GM18517 (cell line): Measurements from ENCODE around the gene IL17C.

ENCODE experiments used
- ATAC-seq: cut with Tn5 transposase; IDR thresholded peaks from one replicate; pipeline ENCODE4 v1.9.1; 2021; ENCODE audit warnings: mild to moderate bottlenecking, moderate library complexity; ENCODE audit not compliant: unreplicated experiment

IL17C gene

GRCh38 chr16:88680554-88681083, 42.2 kb downstream of the IL17C start:
- no peak for ATAC-seq

DNA sequence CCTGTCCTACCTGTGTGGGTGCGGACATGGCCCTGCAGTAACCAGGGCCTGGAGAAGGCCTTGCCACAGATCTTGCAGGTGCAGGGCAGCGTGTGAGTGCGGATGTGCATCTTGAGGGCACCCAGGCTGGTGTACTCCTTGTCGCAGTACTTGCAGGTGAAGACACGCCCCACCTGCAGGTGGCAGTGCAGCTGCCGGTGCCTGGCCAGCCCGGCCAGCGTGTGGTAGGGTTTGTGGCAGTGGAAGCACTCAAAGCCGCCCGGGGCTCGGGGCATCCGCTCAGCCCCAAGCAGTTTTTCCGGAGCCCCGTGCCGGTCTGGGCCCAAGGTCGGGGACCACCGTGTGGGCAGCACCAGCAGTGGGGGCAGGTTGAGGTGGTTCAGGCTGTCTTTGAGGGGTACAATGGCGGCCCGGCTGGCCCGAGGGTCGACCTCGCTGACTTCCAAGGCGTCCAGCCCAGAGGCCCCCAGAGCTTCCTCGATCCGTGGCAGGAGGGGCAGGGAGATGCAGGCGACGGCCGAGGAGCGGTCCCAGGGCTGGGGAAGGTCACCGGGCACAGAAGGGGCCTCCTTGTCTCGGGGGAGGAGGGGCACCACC, 42.8 kb downstream of the IL17C start:
- no peak for ATAC-seq

- ATAC-seq, result peak; percentile 73
Measured at GRCh38 chr16:88681709-88682451, 43.5 kb downstream of the IL17C start.

- no peak for ATAC-seq
Measured at GRCh38 chr16:88684569-88685155, 46.3 kb downstream of the IL17C start.

- ATAC-seq, result no peak
Measured at GRCh38 chr16:88685156-88686061, 47.0 kb downstream of the IL17C start.

- ATAC-seq, result no peak
Measured at GRCh38 chr16:88686062-88686438, 47.7 kb downstream of the IL17C start.

DNA sequence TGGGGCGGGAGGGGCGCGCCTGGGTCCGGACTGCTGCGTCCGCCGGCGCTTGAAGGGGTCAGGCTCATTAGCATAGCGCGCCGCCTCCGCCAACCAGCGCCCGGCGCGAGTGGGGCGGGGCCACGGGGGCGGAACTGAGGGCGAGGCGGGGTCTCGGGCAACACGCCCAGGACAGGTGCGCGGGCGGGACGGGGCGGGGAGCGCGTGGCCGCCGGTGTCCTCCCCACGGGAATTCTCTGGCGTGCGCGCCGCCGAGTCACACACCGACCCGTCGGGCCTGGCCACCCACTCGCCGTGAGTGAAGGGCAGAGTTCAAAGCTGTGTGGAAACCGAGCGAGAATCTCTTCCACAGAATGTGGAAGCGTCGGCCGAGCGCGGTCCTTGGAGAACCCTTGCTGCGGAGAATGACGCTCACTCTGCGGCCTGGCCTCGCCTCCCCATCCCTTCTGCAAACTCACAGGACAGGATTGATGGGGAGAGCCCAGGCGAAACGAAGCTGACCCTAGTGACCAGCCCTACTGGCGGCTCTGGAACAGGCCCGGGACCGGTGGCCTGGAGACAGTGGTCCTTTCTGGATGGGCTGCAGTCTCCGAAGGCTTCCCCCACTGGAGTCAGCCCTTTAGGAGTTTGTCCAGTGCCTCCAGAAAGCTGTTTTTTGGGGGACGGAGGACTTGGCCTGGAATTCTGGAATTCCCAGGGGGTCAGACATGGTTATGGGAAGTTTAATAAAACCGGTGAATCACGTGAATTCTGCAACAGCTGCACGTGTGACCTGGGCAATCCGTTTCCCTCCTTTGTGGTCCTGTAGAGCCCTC, 48.3 kb downstream of the IL17C start, which contains the start of gene SNAI3:
TSS of gene SNAI3 (minus strand) at position 69 of the 815 bp plus-strand sequence. CDS start 101 bp downstream, outside the sequence.
- peak; percentile 64 for ATAC-seq

DNA sequence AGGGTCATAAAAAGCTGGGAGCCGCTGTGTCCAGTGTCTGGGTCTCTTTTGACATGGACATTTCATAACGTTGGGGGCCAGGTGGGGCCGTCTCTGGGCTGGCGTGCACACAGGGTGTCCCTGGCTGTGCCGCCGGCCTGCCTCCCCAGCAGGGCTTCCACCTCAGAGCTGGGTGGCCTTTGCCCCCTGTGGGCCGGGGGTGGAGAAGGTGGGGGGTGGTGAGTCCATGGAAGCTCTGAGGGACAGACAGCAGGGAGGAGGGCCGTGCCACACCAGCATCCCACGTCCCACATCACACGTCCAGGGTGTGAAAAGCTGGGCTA, 48.8 kb downstream of the IL17C start:
- no peak for ATAC-seq

DNA sequence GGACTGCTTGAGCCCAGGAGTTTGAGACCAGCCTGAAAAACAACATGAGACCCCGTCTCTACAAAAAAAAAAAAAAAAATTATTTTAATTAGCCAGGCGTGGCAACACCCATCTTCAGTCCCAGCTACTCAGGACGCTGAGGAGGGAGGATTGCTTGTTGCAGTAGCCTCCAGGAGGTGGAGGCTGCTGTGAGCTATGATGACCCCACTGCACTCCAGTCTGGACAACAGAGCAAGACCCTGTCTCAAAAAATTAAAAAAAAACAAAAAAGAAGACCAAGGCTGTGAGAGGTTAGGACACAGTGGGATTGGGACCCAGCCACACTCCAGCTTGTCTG, 49.3 kb downstream of the IL17C start:
- no peak for ATAC-seq

DNA sequence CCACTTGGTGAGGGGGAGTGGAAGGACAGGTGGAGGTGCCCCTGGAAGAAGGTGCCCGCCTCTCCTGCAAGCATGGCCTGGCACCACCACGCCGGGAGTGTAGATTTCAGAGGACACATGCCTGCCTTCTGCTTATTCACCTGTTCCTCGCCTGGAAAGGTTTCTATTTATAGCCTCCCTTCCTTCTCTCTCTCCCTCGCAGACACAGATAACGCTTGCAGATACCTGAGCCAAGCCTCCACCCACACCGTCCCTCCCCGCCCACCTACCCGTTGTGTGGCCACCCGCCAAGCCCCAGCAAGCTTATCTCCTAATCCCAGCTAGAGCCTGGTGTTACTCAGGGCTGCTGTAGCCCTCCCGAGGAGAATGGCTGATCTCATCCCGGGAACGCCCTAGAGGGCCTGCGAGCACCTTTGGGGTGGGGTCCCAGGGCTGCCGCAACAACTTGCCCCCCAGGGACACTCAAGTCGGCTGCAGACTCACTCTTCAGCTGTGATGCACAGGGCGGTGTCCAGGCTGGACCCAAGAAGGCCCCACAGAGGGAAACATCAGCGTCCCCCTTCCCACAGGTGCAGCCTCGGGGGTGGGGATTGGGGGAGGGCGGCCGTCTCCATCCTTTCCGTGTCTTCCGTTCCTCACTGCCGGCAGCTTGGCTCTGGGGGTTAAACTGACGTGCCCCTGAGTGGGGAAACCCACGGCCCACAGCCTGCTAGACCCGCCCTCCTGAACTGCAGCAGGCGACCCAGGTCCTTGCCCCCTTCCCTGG, 49.8 kb downstream of the IL17C start:
- no peak for ATAC-seq
